Neural cell (in vitro differentiated cells): ENCODE results near the gene LRTM1. TPM values are rescaled to one million over a fixed set of nuclear protein-coding genes. Genes with fewer than 3 reads are reported as not detected.

Experiments
- H2AFZ ChIP-seq: fragments of 200-600, 300-800 bp; sonication (generic), shearing (Covaris generic); 2 replicates; pipeline ENCODE4 v1.6.0; 2014; ENCODE audit warnings: low read depth, mild to moderate bottlenecking, antibody characterized with exemption, low read length, moderate library complexity
- H3F3A ChIP-seq: fragments of 200-600 bp; shearing (Covaris generic); 2 replicates; pipeline ENCODE4 v1.6.1; 2016; ENCODE audit warnings: mild to moderate bottlenecking, moderate library complexity, mixed read lengths, antibody characterized with exemption, low read length; ENCODE audit not compliant: insufficient read depth, poor library complexity, severe bottlenecking
- H3K27ac ChIP-seq: fragments of 200-600, 300-800 bp; sonication (generic), shearing (Covaris generic); 2 replicates; pipeline ENCODE4 v1.5.1; 2014; ENCODE audit warnings: mild to moderate bottlenecking, low read length, moderate library complexity
- H3K27me3 ChIP-seq: fragments of 300-800, 200-600 bp; sonication (generic), shearing (Covaris generic); 2 replicates; pipeline ENCODE4 v1.6.0; 2014; ENCODE audit warnings: mild to moderate bottlenecking, low read depth, low read length, moderate library complexity; ENCODE audit not compliant: insufficient read depth
- H3K36me3 ChIP-seq: fragments of 300-800, 200-600 bp; sonication (generic), shearing (Covaris generic); 2 replicates; pipeline ENCODE4 v1.5.1; 2014; ENCODE audit warnings: mild to moderate bottlenecking, antibody characterized with exemption, low read length, moderate library complexity; ENCODE audit not compliant: insufficient read depth
- H3K4me2 ChIP-seq: fragments of 300-800, 200-600 bp; sonication (generic), shearing (Covaris generic); 2 replicates; pipeline ENCODE4 v1.6.0; 2014; ENCODE audit warnings: mild to moderate bottlenecking, low read length
- H3K4me3 ChIP-seq: fragments of 300-800, 200-600 bp; sonication (generic), shearing (Covaris generic); 2 replicates; pipeline ENCODE4 v1.5.1; 2014; ENCODE audit warnings: mild to moderate bottlenecking, low read length, moderate library complexity
- H3K79me2 ChIP-seq: fragments of 200-600 bp; shearing (Covaris generic); replicated peaks from 2 replicates; pipeline ENCODE4 v1.6.0; 2014; ENCODE audit warnings: mild to moderate bottlenecking, low read length, moderate library complexity; ENCODE audit not compliant: insufficient read depth
- H3K9ac ChIP-seq: fragments of 300-800, 200-600 bp; sonication (generic), shearing (Covaris generic); 2 replicates; pipeline ENCODE4 v1.6.1; 2016; ENCODE audit warnings: mild to moderate bottlenecking, low read length, mixed read lengths
- H3K9me2 ChIP-seq: fragments of 200-600 bp; shearing (Covaris generic); 2 replicates; pipeline ENCODE4 v1.6.1; 2016; ENCODE audit warnings: mild to moderate bottlenecking, low read length, mixed read lengths; ENCODE audit not compliant: insufficient read depth
- H3K9me3 ChIP-seq: fragments of 200-600, 300-800 bp; sonication (generic), shearing (Covaris generic); 2 replicates; pipeline ENCODE4 v1.6.1; 2016; ENCODE audit warnings: mild to moderate bottlenecking, mixed run types, low read length, moderate library complexity, mixed read lengths
- H4K20me1 ChIP-seq: fragments of 200-600 bp; shearing (Covaris generic); 2 replicates; pipeline ENCODE4 v1.6.1; 2016; ENCODE audit warnings: mild to moderate bottlenecking, mixed run types; ENCODE audit not compliant: insufficient read depth
- EP300 ChIP-seq: fragments of 450-650 bp; conservative IDR thresholded peaks from 2 replicates; pipeline ENCODE4 v1.6.1; 2014; ENCODE audit warnings: antibody characterized with exemption, mild to moderate bottlenecking, moderate library complexity; ENCODE audit not compliant: poor library complexity, severe bottlenecking
- EZH2 ChIP-seq: fragments of 200-600, 300-800 bp; shearing (Covaris generic), sonication (generic); IDR thresholded peaks from 2 replicates; pipeline ENCODE4 v1.6.1; 2014; ENCODE audit warnings: antibody characterized with exemption, low read length, borderline replicate concordance, mild to moderate bottlenecking; ENCODE audit not compliant: insufficient read depth, poor library complexity, severe bottlenecking
- MXI1 ChIP-seq: fragments of 450-650 bp; conservative IDR thresholded peaks from 2 replicates; pipeline ENCODE4 v1.6.1; 2014; ENCODE audit warnings: antibody characterized with exemption, mild to moderate bottlenecking; ENCODE audit not compliant: poor library complexity, severe bottlenecking
- POLR2AphosphoS5 ChIP-seq: IDR thresholded peaks from 2 replicates; pipeline ENCODE4 v1.6.1; 2012
- RAD21 ChIP-seq: fragments of 450-650 bp; conservative IDR thresholded peaks from 2 replicates; pipeline ENCODE4 v1.6.1; 2014; ENCODE audit warnings: antibody characterized with exemption, mild to moderate bottlenecking, moderate library complexity
- SMC3 ChIP-seq: fragments of 450-650 bp; conservative IDR thresholded peaks from 2 replicates; pipeline ENCODE4 v1.6.1; 2014; ENCODE audit warnings: antibody characterized with exemption, mild to moderate bottlenecking, moderate library complexity; ENCODE audit not compliant: poor library complexity
- TAF1 ChIP-seq: IDR thresholded peaks from 2 replicates; pipeline ENCODE4 v1.6.1; 2012; ENCODE audit warnings: low read depth
- polyA minus RNA-seq: library from RNA; depleted of rRNA, polyadenylated mRNA; stranded (reverse); fragments of >200 nt; gene quantifications from 2 replicates; pipeline ENCODE4 v1.2.3, GENCODE V29; 2014
- polyA plus RNA-seq: library from polyadenylated mRNA; depleted of rRNA; stranded (reverse); fragments of >200 nt; gene quantifications from 2 replicates; pipeline ENCODE4 v1.2.3, GENCODE V29; 2014
- TF ChIP-seq, protein P1 (sequence below): IDR thresholded peaks from 2 replicates; pipeline ENCODE4 v1.6.1; 2012; ENCODE audit warnings: borderline replicate concordance
- TF ChIP-seq, protein P2 (sequence below): fragments of 450-650 bp; IDR thresholded peaks from 2 replicates; pipeline ENCODE4 v1.5.1; 2014; ENCODE audit warnings: antibody characterized with exemption, mild to moderate bottlenecking, moderate library complexity; ENCODE audit not compliant: poor library complexity, severe bottlenecking

The LRTM1 gene
- polyA plus RNA-seq = not detected in 2 replicates
- polyA minus RNA-seq = not detected in 2 replicates

DNA sequence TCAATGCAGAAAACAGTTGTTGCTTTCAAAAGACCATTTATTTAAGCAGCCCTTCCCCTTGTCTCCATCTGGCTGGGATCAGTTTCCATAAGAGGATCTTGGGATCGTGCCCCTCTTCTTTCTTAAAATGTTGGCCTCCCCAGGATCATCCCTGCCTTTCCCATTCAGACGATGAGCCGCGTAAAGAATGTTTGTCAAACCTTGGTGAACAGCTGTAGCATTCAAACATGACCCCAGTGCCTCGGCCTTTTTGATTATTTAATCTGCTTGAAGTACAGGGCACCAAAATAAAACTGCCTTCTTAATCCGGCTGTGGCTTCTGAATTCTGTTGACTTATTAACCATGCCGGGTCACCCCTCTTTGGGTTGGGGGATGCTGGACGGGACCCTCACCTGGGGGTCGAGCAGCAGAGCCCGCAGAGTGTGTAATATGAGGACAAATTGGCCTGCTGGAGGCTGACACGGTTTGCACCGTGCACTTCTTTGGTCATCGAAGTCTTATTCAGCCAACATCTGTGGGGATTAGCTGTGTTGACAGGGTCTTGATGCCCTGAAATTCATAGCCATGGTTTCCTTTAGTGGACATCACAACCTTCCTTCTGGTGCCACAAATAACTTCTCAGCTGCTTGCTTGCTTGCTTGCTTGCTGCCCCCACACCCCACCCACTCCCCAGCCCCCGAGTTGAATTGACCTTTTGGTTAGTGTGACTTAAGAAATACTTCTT is at the start of gene LRTM1:
Gene LRTM1, minus strand, starts transcription at position 14 of the 725 bp plus-strand sequence. CDS start 148 bp downstream, outside the sequence.
- no peaks in the 10 kb centered on the region for H3K27me3 ChIP-seq
- H3K9me2 ChIP-seq = no peaks in the 10 kb centered on the region
- no peaks in the 10 kb centered on the region for H3K79me2 ChIP-seq
- H3K4me3 ChIP-seq = no peak within 1 kb of the TSS
- no peak within 1 kb of the TSS for H3K27ac ChIP-seq
- no peaks in the 10 kb centered on the region for H3K9me3 ChIP-seq
- H3K9ac ChIP-seq = no peak within 1 kb of the TSS
- H3K4me2 ChIP-seq = no peak within 1 kb of the TSS
- no peaks in the 10 kb centered on the region for H4K20me1 ChIP-seq
- no peaks in the 10 kb centered on the region for H3F3A ChIP-seq
- H3K36me3 ChIP-seq = no peaks in the 10 kb centered on the region
- no peak within 1 kb of the TSS for H2AFZ ChIP-seq
- TF ChIP-seq MXI1 = no peak
- no peak for TF ChIP-seq SMC3
- TF ChIP-seq POLR2AphosphoS5 = no peak
- TF ChIP-seq TAF1 = no peak
- TF ChIP-seq, protein P1, sequence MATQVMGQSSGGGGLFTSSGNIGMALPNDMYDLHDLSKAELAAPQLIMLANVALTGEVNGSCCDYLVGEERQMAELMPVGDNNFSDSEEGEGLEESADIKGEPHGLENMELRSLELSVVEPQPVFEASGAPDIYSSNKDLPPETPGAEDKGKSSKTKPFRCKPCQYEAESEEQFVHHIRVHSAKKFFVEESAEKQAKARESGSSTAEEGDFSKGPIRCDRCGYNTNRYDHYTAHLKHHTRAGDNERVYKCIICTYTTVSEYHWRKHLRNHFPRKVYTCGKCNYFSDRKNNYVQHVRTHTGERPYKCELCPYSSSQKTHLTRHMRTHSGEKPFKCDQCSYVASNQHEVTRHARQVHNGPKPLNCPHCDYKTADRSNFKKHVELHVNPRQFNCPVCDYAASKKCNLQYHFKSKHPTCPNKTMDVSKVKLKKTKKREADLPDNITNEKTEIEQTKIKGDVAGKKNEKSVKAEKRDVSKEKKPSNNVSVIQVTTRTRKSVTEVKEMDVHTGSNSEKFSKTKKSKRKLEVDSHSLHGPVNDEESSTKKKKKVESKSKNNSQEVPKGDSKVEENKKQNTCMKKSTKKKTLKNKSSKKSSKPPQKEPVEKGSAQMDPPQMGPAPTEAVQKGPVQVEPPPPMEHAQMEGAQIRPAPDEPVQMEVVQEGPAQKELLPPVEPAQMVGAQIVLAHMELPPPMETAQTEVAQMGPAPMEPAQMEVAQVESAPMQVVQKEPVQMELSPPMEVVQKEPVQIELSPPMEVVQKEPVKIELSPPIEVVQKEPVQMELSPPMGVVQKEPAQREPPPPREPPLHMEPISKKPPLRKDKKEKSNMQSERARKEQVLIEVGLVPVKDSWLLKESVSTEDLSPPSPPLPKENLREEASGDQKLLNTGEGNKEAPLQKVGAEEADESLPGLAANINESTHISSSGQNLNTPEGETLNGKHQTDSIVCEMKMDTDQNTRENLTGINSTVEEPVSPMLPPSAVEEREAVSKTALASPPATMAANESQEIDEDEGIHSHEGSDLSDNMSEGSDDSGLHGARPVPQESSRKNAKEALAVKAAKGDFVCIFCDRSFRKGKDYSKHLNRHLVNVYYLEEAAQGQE = no peak
- no peak for TF ChIP-seq EP300
- no peak for TF ChIP-seq EZH2
- TF ChIP-seq, protein P2, sequence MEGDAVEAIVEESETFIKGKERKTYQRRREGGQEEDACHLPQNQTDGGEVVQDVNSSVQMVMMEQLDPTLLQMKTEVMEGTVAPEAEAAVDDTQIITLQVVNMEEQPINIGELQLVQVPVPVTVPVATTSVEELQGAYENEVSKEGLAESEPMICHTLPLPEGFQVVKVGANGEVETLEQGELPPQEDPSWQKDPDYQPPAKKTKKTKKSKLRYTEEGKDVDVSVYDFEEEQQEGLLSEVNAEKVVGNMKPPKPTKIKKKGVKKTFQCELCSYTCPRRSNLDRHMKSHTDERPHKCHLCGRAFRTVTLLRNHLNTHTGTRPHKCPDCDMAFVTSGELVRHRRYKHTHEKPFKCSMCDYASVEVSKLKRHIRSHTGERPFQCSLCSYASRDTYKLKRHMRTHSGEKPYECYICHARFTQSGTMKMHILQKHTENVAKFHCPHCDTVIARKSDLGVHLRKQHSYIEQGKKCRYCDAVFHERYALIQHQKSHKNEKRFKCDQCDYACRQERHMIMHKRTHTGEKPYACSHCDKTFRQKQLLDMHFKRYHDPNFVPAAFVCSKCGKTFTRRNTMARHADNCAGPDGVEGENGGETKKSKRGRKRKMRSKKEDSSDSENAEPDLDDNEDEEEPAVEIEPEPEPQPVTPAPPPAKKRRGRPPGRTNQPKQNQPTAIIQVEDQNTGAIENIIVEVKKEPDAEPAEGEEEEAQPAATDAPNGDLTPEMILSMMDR = no peak
- no peak for TF ChIP-seq RAD21

DNA sequence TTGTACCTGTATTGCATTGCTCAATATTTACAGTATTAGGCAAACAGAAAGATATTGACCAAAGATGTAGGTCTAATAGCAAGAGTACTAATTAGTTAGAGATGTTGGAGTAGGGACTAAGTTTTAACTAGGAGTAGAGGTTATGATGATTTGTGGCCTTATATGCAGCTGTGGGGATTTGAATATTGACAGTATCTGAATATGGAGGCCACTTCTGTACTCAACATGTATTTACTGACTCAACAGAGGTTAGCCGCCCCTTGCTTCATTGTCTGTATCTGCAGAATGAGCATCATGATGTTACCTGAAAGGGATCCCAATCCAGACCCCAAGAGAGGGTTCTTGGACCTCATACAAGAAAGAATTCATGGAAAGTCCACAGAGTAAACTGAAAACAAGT is 49.6 kb upstream of the LRTM1 start:
- H3F3A ChIP-seq = no peaks in the 10 kb centered on the region
- no peaks in the 10 kb centered on the region for H3K9me2 ChIP-seq
- no peaks in the 10 kb centered on the region for H3K79me2 ChIP-seq
- H3K36me3 ChIP-seq = no peaks in the 10 kb centered on the region
- H2AFZ ChIP-seq = no peak overlapping the region
- no peak overlapping the region for H3K27ac ChIP-seq
- no peak overlapping the region for H3K9ac ChIP-seq
- H4K20me1 ChIP-seq = no peaks in the 10 kb centered on the region
- no peaks in the 10 kb centered on the region for H3K27me3 ChIP-seq
- no peak overlapping the region for H3K4me2 ChIP-seq
- H3K9me3 ChIP-seq = no peaks in the 10 kb centered on the region
- no peak overlapping the region for H3K4me3 ChIP-seq
- TF ChIP-seq, protein P1 = no peak
- TF ChIP-seq, protein P2 = no peak
- no peak for TF ChIP-seq TAF1
- no peak for TF ChIP-seq EP300
- TF ChIP-seq SMC3 = no peak
- TF ChIP-seq RAD21 = no peak
- no peak for TF ChIP-seq EZH2
- no peak for TF ChIP-seq MXI1
- no peak for TF ChIP-seq POLR2AphosphoS5
